GM12874 (cell line): ENCODE data around the gene PDE4D.

Experiments
- CTCF ChIP-seq: IDR thresholded peaks from 2 replicates; pipeline ENCODE4 v1.5.1; 2011; ENCODE audit warnings: low read depth, mild to moderate bottlenecking, control low read depth, low read length, moderate library complexity; ENCODE audit not compliant: insufficient read depth

Gene PDE4D

DNA sequence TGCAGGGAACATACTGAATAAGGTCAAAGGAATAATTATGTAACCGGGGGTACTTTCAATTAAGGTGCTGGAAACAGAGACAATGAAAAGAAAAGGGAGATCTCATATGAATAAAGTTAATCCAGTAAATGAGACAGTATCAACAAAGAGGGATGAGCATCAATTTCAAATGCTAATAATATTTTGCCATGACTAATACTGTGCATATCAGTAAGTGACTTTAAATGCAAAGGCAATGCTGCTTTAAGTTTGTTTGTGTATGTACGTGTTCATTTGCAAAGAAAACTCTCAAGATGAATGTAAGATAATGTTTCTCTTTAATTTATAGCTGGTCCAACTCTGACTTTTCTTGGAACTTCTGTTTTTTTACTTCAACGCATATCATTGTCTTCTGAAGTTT is 139.9 kb downstream of the PDE4D start:
- no peak for TF ChIP-seq CTCF

DNA sequence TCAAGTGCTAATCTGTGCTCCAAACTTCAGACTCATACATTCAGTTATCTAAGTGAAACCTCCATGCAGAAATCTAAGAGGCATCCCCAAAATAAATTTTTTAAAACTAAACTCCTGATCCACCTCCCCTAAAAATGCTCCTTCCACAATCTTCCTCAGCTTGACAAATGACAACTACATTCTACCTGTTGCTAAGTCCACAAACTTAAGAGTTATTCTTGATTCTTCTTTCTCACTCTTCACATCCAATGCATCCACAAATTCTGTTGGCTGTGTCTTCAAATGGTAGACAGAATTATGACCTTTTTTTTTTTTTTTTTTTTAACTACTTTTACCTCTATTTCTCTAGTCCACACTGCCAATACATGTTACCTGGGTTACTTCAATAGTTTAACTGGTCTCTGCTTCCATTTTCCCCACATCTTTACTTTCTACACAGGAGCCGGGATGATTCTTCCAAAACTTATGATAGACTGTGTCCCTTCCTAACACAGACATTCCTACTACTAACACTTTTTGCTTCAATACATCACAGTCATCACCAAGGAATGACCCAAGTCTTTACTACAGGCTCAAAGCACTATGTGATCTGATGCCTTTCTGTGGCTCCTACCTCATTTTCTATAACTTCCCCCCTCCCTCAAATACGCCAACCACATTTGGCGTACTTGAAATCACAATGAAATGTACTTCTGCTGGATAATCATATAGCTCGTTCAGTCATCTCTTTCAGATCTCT is 143.6 kb downstream of the PDE4D start:
- no peak for TF ChIP-seq CTCF

DNA sequence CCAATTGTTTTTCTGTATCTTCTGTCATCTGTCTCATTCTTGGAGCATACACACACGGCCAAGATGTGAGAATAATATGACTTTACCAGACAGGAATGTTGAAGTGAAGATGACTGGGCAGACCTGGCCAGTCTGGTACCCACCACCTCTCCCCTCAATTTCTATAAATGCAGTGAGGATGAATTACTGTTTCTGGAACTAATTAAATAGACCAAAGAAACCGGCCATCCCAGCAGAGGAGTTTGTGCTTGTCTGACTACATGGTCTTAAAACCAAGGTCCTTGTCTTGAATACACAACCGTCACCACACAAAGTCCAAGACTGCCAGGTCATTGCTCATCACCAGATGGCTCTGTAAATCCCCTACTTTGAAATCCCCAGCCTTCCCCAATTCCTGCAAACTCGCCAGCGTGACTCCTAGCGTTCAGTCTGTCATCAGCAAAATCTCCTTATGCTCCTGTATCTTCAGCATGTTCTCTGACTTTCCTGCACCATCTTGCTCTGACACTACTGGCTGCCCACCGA is 147.2 kb downstream of the PDE4D start:
- no peak for TF ChIP-seq CTCF

GRCh38 chr5:59745415-59745863 is 148.1 kb downstream of the PDE4D start:
- no peak for TF ChIP-seq CTCF

DNA sequence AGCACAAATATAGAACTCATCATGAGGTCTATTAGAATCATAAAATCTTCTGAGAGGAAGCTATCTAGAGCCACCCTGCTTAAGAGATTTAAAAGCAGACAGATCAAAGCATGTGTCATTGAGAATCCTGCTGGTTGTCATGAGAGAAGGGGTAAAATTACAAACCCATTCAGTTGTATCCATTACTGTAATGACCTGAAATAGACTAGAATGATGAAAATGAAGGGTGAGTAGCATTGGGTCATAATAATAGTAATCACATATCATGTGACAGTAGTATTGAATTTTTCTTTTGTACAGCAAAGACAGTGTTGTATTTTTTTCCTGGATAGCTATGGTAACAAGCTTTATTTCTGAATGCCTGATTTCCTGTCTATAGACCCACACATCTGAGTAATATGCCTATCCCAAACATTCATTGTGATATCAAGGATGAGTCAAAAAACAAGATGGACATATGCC is 149.0 kb downstream of the PDE4D start:
- TF ChIP-seq CTCF: no peak

GRCh38 chr5:59741599-59741998 is 151.9 kb downstream of the PDE4D start:
- TF ChIP-seq CTCF: no peak

DNA sequence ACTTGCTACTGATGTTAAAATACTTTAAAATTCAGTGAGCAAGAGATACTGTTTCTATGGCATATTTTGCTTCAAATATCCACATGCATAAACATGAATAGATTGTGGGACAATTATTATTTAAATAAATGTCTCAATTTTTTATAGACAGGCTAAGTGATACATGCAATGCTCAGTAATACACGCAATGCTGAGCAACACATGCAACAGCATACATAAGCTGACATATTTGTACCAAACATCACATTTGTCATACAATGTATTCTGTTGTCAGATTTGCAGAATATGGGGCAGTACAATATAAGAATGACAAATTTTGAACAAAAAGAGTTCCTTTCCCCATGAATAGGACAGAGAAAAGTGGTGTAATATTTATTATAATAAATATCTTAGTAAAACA is 155.5 kb downstream of the PDE4D start:
- no peak for TF ChIP-seq CTCF
